ENCODE data around the gene IGF2R.

GRCh38 chr6:160111806-160112205 lies 142.9 kb downstream of the IGF2R start:
- TF ChIP-seq EZH2 (IDR thresholded peaks at IDR 0.05; ENCODE audit: borderline replicate concordance), result no peak
- no peak for TF ChIP-seq CTCF (IDR thresholded peaks at IDR 0.05; ENCODE audit: poor library complexity)
- TF ChIP-seq EZH2phosphoT487 (IDR thresholded peaks at IDR 0.05; ENCODE audit: low read depth, severe bottlenecking, unreplicated experiment), result no peak
